Non-pigmented ciliary epithelial cell (primary cell): ENCODE results near the gene PTPRE.
"Not testable (repeated sequence)": the region's sequence is repeated elsewhere in the genome, so short reads cannot be mapped to it uniquely, and the experiment has no call there.

ENCODE experiments used
- DNase-seq: peaks from one replicate; pipeline ENCODE4 v3.0.0-alpha.2; 2010; ENCODE audit warnings: low read depth

Gene PTPRE

DNA sequence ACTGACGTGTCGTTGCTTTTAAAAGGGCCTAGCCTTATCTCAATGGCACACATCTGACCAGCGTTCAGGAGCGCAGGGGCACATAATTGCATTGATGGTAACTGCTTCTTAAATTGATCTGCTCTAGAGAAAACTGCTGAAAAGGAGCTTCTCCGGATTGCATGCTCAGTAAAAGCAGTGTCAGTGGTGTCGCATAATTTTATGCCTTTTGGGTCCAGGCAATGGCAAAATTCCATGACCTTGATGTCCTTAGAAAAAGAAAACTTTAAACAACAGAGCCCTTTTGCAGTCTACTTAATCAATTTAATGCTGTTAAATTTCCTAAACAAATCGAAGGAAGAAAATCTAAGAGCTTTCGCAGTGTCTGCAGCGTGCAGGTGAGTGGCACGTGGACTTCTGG, 75.7 kb downstream of the PTPRE start:
- no peak for DNase-seq

DNA sequence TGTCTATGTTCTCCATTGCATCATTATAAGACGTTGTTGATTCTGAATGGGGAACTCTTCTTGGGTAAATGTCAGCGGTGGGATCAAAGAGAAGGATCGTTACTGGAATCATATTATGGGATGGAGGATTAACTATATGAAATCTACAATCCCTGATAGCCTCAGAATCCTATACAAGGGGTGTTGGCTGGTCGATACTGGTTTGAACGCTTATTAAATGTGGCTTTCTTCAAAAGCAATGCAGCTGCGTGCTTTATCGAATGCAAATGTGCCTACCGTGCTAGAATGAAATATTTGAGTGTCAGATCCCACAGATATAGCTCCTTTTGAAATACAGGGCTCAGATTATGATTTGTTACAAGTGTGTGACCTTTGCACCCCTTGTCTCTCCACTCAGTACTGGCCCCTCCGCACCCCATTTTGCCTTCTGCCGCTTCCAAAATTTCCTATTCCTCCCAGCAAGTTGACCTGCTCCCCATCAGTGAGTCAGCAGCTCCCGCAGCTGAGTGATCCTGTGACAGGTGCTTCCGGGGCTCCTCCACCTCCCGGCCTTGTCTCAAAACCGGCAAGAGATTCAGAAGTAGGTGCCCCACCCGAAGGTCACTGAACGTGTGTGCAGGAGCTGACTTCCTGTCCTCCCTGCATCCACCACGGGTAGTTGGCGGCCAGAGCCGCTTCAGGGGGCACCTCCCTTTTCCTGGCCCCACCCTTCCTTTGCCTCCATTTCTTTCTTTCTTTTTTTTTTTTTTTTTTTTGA, 76.6 kb downstream of the PTPRE start:
- no peak for DNase-seq

DNA sequence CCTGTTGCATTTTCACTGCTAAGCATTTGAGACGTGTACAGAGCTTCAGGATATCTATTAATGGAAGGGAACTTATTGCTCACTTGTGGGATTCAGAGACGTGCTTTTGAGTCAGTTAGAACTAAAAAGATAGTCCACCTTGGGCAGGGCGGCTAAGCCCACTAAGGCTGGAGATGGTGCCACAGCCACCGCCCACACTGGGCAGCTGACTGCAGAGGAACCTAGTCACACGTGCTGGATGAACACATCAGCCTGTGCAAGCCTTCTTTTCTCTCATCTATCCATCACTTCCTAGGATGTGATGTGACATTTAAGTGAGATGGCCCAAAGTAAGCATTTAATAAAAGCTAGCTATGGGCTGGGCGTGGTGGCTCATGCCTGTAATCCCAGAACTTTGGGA, 78.0 kb downstream of the PTPRE start:
- DNase-seq: no peak

DNA sequence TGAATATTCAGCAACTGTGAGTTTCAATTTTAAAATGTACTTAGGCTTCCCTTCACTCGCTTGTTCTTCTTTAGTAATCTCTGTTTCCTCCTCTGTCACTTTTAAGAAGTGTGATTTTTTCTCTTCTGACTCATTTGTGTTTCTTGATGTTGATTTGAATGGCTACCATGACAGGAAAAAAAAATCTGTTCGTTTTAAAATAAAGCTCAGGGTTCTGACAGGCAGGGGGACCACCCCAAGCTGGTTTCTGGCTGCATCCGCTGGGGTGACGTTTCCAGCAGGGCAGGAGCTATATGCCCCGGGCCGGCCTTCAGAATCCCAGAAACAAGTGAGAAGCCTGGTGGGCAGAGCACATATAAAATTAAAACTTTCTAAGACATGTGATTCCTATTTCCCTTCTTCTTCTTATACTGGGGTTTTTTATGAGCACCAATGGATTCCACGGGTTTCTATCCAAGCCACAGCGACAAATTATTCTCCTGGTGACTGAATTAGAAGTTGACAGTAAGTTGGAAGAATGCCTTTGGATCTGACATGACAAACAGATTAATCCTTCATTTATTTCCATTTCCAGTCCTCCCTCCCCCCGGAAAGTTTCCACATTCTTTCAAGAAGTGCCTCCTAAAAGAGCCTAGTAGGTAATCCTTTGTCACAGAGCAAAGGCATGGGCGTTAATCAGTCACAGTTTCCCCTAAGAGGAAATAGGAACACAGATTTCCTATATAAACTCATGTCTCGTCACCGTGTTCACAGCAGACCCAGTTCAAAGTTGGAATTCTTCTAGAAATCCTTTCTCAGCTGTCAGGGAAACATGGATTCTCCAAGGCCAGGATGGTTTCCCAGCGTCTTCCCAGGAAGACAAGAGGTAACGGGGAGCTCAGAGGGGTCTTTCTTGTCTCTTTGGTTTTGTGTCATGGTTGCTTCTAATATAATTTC, 79.9 kb downstream of the PTPRE start:
- no peak for DNase-seq

DNA sequence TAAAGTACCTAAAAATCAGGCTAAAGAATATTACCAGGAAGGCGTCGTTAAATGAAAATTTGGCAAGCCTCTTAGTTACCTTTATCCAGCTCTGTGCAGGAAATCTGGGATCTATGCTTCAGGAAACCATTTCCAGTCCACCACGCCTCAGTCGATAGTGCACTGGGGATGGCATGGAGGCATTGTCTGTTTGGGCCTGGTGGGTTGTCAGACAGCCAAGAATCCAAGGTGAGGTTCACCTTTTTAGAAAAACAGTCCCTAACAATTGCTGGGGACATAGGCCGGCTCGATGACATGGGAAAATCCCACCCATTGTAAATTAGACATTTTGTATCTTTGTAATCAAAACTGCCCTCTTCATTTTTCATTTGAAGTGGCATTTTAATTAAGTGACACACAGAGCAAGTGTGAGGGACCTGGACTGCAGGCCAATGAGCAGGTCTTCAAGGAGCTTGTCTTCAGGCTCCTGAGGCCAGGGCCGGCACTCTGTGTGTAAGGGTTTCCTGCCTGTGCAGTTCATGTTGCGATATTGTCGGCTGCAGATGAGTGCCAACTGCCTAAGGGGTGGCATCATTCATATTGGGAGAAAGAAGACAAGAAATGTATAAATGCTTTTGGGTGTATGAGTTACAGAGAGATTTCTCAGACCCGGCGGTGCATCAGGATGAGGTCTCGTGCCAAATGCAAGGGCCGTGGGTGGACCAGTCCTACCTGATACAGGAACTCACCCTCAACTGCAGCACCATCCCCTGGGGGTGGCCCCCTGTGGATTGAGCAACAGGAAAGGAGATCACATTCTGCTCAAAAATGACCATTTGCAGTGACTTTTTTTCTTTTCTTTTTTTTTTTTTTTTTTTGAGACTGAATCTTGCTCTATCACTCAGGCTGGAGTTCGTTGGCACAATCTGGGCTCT, 80.8 kb downstream of the PTPRE start:
- DNase-seq: no peak

DNA sequence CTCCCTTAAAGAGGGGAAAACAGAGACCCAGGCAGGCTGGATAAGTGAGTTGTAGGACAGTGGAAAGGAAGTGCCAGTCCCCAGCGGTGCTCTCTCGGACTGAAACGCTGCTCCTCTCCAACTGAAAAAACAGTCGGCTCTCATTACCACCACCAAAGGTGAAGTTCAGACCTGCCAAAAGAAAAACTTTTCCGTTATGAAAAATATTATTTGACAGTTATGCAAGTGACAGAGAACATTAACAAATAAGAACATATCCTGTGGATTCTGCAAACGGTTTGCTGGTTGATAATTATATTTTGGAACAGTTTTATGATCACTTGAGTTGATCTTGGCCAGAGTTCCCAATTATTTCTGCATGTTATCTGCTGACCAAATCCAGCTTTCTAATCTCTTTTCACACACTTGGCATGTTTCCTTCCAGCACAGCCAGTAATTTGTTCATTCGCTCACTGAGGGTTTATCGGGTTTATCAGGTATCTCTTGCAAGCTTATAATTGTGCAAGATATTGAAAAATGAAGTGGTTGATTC, 82.6 kb downstream of the PTPRE start:
- no peak for DNase-seq

DNA sequence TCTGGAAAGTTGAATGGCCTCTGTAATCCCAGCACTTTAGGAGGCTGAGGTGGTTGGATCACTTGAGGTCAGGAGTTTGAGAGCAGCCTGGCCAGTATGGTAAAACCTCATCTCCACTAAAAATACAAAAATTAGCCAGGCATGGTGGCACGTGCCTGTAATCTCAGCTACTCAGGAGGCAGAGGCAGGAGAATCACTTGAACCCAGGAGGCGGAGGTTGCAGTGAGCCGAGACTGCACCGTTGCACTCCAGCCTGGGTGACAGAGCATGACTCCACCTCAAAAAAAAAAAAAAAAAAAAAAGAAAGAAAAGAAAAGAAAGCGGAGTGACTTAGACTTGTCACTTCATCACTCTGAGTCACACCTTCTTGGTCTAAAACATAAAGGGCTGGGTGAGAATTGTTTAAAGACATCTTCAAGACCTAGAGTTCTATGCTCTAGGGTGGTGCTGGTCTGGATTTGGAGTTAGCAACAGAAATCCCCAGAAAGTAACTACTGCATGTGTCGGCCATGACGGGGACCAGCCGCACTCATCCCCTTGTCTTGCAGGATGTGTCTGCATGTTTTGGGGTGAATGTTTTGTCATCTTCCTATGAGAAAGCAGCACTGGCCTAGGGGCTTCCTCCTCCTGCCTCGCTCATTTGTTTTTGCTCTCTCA, 83.4 kb downstream of the PTPRE start:
- DNase-seq: not testable (repeated sequence)

DNA sequence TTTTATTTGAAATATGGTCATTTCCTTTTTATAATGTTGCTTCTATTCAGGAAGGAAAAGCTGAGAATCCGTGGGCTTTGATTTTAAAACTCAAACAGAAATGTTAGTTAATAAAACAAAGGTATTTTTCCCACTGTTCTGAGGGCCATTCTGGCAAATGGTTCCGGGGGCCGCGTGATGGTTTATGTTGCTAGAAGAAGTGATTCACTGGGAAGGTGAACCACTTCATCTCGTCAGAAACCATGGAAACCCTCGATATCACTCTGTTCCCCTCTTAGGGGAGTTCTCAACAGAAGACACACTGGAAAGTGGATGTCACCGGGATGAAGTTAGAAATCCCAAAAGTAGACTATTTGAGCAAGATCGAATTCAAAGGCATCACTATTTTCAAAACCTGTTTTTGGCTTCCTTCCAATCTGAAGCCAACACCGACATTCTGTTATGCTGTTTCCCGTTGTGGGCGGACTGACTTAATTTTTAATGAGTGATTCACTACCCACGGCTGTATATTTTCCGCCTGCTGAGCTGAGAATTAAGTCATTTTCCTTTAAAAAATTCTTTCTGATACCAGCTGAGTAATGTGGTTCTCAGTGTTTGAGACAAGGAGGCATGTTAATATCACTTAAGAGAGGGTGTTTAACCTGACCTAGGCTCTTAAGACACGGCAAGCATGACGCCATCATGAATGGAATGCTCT, 84.1 kb downstream of the PTPRE start:
- DNase-seq: peak; percentile 95

DNA sequence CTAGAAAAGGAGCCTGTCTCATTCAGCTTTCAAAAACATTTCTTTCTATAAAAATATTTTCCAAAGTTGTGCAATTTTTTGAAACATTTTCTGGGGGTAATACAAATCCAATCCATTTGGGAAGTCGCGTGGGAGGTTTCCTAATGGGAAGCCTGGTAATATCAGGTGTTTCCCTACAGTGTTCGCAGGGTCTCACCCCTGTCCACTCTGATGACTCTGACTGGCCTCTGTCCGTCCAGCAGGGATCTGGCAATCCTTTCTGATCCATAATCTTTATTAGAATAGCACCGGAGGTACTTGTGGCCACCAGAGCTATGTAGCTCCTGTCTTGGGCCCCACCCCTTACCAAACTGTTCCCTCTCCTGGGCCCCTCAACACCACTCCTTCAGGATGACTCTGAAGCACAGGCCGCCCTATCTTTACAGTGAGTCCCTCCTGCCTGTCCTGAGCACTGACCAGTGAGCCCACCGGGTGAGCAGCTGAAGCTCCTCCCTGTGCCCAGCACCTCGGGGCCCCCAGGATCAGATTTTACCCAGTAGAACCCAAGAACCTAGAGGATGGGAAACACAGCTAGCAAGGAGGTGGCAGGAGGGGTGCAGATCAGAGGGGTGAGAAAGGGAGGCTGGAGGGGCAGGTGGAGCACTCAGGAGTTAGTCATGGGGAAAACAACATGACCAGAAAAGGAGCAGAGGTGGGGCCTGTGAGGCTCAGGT, 84.8 kb downstream of the PTPRE start:
- DNase-seq: no peak

DNA sequence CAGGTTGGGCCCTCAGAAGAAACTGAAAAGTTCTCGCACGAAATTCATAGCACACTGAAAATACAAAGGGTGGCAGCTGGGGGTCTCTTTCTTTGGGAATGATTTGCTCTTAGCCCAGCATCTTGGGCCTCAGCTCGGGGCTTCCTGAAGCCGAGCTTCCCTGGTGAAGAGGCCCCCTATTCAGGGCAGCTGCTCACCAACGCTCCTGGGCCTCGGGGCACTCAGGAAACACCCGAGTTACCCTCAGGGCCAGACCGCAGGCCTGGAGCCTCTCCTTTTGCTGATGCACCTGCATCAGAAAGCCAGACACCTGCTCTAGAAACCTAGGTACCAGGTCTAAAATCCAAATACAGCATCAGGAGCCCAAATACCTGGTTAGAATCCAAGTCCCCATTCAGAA, 85.5 kb downstream of the PTPRE start:
- DNase-seq: no peak

DNA sequence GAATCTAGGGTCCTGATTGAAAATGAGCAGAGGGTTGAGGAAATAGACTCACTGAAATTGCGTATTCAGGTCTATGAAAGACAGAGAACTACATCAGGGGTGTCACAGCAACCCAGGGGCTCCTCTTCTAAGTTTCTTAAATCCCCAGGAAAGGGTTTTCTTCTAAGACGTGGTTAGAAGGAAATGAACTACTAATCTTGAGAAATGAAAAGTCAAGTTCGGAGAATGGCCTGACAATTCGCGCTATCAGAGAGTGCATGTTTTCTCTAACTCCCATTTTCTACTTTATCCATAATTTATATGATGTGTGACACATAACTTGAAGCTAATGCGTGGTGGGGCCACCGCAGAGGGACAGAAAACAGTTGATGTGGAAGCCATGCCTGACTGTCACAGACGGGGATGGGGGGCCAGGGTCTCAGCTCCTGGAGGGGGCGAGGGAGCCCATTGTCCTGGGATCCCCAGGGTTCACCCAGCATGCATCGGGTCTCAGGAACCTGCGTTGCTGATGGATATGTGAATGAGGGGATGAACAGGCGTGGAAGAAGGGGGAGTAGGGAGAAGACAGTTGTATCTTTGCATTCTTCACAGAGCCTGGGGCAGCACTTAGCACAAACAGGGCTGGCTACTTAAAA, 86.3 kb downstream of the PTPRE start:
- DNase-seq: no peak

DNA sequence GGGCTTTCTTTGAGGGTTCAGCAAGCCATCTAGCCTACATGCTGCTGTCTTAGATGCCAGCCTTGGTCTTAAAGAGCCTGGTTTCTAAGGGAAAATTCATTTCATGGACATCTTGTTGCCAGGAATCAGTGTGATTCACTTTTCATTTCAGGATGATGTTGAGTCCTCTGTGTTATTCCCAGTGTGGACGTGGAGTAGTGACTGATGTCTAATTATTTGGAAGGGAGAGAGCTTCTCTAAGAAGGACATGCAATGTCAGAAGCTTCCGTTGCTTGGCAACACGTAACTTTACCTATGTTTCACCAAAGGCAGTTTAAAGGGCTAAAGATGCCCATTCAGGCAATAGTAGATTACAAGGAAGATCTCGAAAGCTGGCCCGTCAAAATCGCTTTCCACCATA, 89.0 kb downstream of the PTPRE start:
- DNase-seq: no peak

DNA sequence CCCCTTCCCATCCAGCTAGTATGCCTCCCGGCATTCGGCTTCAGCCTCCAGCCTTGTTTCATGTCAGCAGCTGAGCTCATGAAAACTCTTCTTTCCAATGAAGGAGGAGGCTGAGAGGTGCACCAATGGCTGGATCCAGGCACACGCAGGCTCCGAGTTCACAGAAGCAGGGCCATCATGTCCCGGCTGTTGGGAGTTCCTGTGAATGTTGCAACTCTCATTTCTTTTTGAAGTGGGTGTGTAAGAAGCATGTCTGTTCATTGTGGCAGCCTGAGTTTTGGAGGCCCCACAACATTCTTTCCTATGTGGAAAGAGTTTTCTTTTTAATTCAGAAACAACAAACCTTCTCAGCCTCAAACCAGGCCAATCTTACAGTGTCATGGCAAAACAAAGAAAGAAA, 89.7 kb downstream of the PTPRE start:
- no peak for DNase-seq

DNA sequence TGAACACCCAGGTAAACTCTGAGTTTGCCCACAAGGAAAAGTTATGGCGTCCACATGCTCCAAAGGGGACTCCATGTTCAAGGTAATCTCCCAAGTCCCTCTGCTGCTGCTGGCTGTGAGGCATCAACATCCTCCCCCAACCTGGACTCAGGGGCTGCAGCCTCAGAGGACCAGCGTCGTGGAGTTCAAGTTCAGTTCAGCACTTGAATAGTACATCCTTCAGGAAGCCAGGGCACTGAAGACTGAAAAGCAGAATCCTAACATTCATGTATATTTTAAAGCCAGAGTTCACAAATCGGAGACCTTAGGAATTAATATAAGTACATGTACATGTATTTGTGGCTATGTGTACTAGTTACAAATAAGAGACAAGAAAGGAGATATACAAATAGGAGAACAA, 90.4 kb downstream of the PTPRE start:
- DNase-seq: no peak

DNA sequence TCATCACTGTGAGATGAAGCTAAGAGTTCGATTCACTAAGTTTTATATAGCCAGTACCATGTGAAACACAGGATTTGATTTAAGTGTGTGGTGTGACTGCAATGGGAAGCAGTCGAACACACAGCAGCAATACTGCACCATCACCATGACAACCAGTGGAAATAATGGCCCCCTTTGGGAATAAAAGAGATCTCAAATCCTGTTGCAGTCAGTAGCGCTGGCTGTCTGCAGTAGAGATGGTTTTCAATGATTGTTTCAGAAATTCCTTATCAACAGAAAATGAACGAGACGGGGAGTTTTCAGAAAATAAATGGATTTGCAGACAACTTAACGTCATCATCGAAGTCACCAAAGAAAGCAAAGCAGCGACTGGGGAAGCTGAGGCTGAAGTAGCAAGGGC, 91.0 kb downstream of the PTPRE start:
- DNase-seq: no peak

DNA sequence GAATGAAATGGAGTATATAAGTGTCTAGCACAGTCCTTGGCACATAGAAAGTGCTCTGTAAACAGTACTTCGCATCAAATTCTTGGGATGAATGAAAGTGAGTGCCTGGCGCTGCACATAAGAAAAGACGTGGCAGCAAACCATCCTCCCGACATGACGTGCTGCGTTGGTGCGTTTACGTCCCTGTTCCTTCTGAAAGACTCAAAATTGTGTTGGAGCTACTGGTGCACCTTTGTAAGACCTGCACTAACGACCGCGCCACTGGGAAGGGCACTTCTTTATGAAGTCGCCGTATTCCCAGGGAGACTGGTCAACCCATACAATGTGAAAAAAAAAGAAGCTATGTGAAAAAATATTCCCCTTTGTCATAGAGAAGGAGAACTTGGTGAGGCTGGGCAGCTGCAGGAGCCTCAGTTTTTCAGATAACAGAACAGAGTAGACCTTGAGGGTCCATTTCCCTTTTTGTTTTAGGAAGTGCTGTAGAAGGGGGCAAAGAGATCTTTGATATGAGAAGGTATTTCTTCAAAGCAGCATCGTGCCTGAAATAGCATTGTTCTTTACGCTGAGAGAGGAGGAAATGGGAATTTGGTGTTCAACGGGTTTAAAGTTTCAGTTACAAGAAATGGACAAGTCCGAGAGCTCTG, 91.7 kb downstream of the PTPRE start:
- DNase-seq: no peak

DNA sequence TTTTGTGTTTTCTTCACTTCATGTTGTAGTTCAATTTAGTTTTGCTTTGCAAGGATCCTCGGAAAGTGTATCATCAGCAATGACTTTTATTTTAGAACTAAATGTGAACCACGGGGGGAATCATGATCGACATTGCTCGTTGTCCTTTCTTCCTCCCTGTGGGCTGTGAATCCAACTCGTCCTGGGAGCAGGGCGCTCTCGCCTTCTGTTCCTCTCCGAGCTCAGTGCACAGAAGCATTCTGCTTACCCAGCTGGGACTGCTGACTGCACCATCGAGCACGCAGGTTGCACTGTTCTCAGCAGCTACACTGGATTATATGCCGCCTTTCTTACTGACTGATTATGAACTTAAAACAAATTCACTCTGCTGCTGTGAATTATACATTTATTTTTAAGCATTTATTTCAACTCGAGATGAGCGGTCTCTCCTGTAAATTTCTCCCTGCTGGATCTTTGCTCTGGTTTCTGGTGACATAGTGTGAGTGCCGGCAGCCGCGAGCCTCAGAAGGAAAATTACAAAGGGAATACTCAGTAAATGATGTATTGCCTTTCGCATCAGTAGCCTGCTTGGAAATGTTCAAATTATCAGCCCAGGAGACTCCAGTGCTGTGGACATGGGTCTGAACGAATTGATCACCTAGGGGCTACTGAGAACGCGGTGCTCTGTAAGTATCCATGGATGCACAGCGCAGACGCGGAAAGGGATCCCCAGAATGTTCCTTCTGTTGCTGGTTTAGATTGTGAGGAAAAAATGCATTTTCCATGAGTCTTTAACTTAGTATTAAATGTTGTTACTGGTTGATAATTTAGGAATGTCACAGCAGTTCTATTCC, 92.6 kb downstream of the PTPRE start:
- no peak for DNase-seq
